ENCODE data around the gene ITM2B.

GRCh38 chr13:48221686-48222187 lies 11.3 kb upstream of the ITM2B start:
- TF ChIP-seq CTCF (conservative IDR thresholded peaks at IDR 0.05; ENCODE audit: low read depth, low read length), result no peak
- TF ChIP-seq EZH2phosphoT487 (IDR thresholded peaks at IDR 0.05; ENCODE audit: borderline replicate concordance, low read length), result no peak
